ENCODE measurements around the gene ITGA4.
A peak's percentile ranks its signal among the peaks of the same experiment; 100 is the strongest.

The ITGA4 gene

DNA sequence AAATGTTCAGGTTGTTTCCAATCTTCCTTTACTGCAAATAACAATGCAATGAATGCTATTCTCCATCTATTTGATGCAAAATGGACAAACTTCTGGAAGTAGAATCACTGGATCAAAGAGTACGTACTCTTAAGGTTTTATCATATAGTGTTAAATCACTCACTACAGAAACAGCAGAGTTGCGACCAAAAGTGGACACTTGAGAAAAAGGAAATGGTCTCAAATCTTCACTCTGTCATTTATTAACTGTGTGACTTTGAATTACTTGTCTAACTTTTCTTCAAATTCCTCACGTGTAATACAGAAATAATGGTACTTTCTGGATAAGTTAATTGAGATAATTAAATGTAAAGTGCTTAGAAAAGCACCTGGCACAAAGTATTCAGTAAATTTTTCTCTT, 121.6 kb downstream of the ITGA4 start:
- Histone ChIP-seq H3K79me2 (ENCODE audit: insufficient read depth, low read length) (no peaks in the 10 kb centered on the region), H3K9me2 (replicated peaks; ENCODE audit: insufficient read depth, low read length) (no peaks in the 10 kb centered on the region), H4K20me1 (ENCODE audit: low read depth, low read length) (no peaks in the 10 kb centered on the region), H3K4me2 (ENCODE audit: low read depth, low read length, poor library complexity, severe bottlenecking) (no peak overlapping the region), H3K27ac (ENCODE audit: low read depth, low read length) (no peak overlapping the region), H3K9me3 (ENCODE audit: insufficient read depth, low read length) (no peaks in the 10 kb centered on the region), H3K4me3 (ENCODE audit: insufficient read depth, low read length, poor library complexity, severe bottlenecking) (no peak overlapping the region), H3K36me3 (ENCODE audit: low read length) (no peaks in the 10 kb centered on the region), H2AFZ (ENCODE audit: low read depth, low read length, severe bottlenecking) (no peak overlapping the region), H3K9ac (ENCODE audit: low read length) (no peak overlapping the region), H3K27me3 (ENCODE audit: low read length) (no peaks in the 10 kb centered on the region), H3F3A (ENCODE audit: insufficient read depth) (no peaks in the 10 kb centered on the region)
- TF ChIP-seq, protein P1, sequence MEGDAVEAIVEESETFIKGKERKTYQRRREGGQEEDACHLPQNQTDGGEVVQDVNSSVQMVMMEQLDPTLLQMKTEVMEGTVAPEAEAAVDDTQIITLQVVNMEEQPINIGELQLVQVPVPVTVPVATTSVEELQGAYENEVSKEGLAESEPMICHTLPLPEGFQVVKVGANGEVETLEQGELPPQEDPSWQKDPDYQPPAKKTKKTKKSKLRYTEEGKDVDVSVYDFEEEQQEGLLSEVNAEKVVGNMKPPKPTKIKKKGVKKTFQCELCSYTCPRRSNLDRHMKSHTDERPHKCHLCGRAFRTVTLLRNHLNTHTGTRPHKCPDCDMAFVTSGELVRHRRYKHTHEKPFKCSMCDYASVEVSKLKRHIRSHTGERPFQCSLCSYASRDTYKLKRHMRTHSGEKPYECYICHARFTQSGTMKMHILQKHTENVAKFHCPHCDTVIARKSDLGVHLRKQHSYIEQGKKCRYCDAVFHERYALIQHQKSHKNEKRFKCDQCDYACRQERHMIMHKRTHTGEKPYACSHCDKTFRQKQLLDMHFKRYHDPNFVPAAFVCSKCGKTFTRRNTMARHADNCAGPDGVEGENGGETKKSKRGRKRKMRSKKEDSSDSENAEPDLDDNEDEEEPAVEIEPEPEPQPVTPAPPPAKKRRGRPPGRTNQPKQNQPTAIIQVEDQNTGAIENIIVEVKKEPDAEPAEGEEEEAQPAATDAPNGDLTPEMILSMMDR (IDR thresholded peaks at IDR 0.05; ENCODE audit: insufficient read depth, low read length, poor library complexity, severe bottlenecking), result no peak
- no peak for TF ChIP-seq EZH2phosphoT487 (conservative IDR thresholded peaks at IDR 0.05; ENCODE audit: low read length)

GRCh38 chr2:181581534-181581933, 124.3 kb downstream of the ITGA4 start:
- Histone ChIP-seq H3K9me3 (ENCODE audit: insufficient read depth, low read length) (no peaks in the 10 kb centered on the region), H2AFZ (ENCODE audit: low read depth, low read length, severe bottlenecking) (no peak overlapping the region), H3K9me2 (replicated peaks; ENCODE audit: insufficient read depth, low read length) (no peaks in the 10 kb centered on the region), H3K27ac (ENCODE audit: low read depth, low read length) (no peak overlapping the region), H3K36me3 (ENCODE audit: low read length) (no peaks in the 10 kb centered on the region), H3K9ac (ENCODE audit: low read length) (no peak overlapping the region), H3K4me3 (ENCODE audit: insufficient read depth, low read length, poor library complexity, severe bottlenecking) (no peak overlapping the region), H3F3A (ENCODE audit: insufficient read depth) (no peaks in the 10 kb centered on the region), H3K79me2 (ENCODE audit: insufficient read depth, low read length) (no peaks in the 10 kb centered on the region), H4K20me1 (ENCODE audit: low read depth, low read length) (no peaks in the 10 kb centered on the region), H3K4me2 (ENCODE audit: low read depth, low read length, poor library complexity, severe bottlenecking) (no peak overlapping the region), H3K27me3 (ENCODE audit: low read length) (no peaks in the 10 kb centered on the region)
- TF ChIP-seq EZH2phosphoT487 (conservative IDR thresholded peaks at IDR 0.05; ENCODE audit: low read length), result no peak
- TF ChIP-seq, protein P1 (IDR thresholded peaks at IDR 0.05; ENCODE audit: insufficient read depth, low read length, poor library complexity, severe bottlenecking), result no peak

DNA sequence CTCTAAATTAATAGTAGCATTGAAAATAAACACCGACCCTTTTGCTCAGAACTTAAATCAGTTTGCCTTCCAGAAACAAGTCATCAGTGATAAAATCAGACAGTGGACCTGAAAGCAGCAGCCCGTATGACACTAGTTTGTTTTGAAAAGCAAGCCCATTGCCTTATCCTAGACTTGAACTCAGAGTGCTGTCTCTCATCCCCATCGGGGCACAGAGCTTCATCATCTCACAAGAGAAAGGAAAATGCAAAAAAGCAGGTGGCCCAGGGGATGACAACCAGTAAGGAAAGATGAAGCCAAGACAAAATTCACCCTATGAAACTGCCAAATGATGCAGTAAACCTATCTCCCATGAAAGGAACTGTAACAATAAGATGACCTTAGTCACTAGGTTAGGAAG, 128.5 kb downstream of the ITGA4 start:
- no peaks in the 10 kb centered on the region for H3K79me2 ChIP-seq (ENCODE audit: insufficient read depth, low read length)
- no peaks in the 10 kb centered on the region for H3K27me3 ChIP-seq (ENCODE audit: low read length)
- peak overlapping the region; percentile 66 for H2AFZ ChIP-seq (ENCODE audit: low read depth, low read length, severe bottlenecking)
- no peaks in the 10 kb centered on the region for H4K20me1 ChIP-seq (ENCODE audit: low read depth, low read length)
- H3K4me3 ChIP-seq (ENCODE audit: insufficient read depth, low read length, poor library complexity, severe bottlenecking), result no peak overlapping the region
- no peaks in the 10 kb centered on the region for H3K9me2 ChIP-seq (replicated peaks; ENCODE audit: insufficient read depth, low read length)
- peak overlapping the region; percentile 56 for H3K4me2 ChIP-seq (ENCODE audit: low read depth, low read length, poor library complexity, severe bottlenecking)
- H3K27ac ChIP-seq (ENCODE audit: low read depth, low read length), result peak overlapping the region; percentile 67; the same call in 1 of the 2 replicates
- no peak overlapping the region for H3K9ac ChIP-seq (ENCODE audit: low read length)
- no peaks in the 10 kb centered on the region for H3F3A ChIP-seq (ENCODE audit: insufficient read depth)
- no peak for TF ChIP-seq EZH2phosphoT487 (conservative IDR thresholded peaks at IDR 0.05; ENCODE audit: low read length)
- TF ChIP-seq, protein P1 (IDR thresholded peaks at IDR 0.05; ENCODE audit: insufficient read depth, low read length, poor library complexity, severe bottlenecking), result no peak
- no peaks in the 10 kb centered on the region for H3K9me3 ChIP-seq (ENCODE audit: insufficient read depth, low read length)
- H3K36me3 ChIP-seq (ENCODE audit: low read length), result no peaks in the 10 kb centered on the region

Measured in SU-DHL-6 (cell line).